ENCODE data around the gene CXCL1. TPM values are rescaled to one million over a fixed set of nuclear protein-coding genes. Genes with fewer than 3 reads are reported as not detected.

CXCL1 gene
- total RNA-seq, 2 donors from 2014 or later: 8.4 to 19.6 TPM

- intact Hi-C loops (cut with DNase I): no loop called here
- Histone ChIP-seq H3K36me3 (no peaks in the 10 kb centered on the region), H3K4me3 (no peak overlapping the region), H3K9me3 (no peaks in the 10 kb centered on the region), H3K27ac (no peak overlapping the region), H3K4me1 (no peaks in the 10 kb centered on the region), H3K9ac (ENCODE audit: low read depth in 2 of 2, low read length in 2 of 2) (no peak overlapping the region), H3K27me3 (no peaks in the 10 kb centered on the region)
- TF ChIP-seq CTCF (IDR thresholded peaks at IDR 0.05): no peak
- no peak for DNase-seq
Observed at GRCh38 chr4:73839715-73840114, 29.5 kb upstream of the CXCL1 start.

GRCh38 chr4:73841243-73841925 is 27.8 kb upstream of the CXCL1 start:
- no peak for DNase-seq
- H3K9me3 ChIP-seq: no peaks in the 10 kb centered on the region
- no peaks in the 10 kb centered on the region for H3K27me3 ChIP-seq
- no peaks in the 10 kb centered on the region for H3K4me1 ChIP-seq
- H3K9ac ChIP-seq (ENCODE audit: low read depth in 2 of 2, low read length in 2 of 2): no peak overlapping the region
- no peak overlapping the region for H3K4me3 ChIP-seq
- intact Hi-C loops (cut with DNase I): no loop called here
- H3K36me3 ChIP-seq: no peaks in the 10 kb centered on the region
- H3K27ac ChIP-seq: no peak overlapping the region
- TF ChIP-seq CTCF (IDR thresholded peaks at IDR 0.05): no peak

- Histone ChIP-seq H3K27ac (no peak overlapping the region), H3K36me3 (no peaks in the 10 kb centered on the region), H3K9ac (ENCODE audit: low read depth in 2 of 2, low read length in 2 of 2) (no peak overlapping the region), H3K4me1 (no peaks in the 10 kb centered on the region), H3K27me3 (no peaks in the 10 kb centered on the region), H3K9me3 (no peaks in the 10 kb centered on the region), H3K4me3 (no peak overlapping the region)
- DNase-seq: no peak
- intact Hi-C loops (cut with DNase I): no loop called here
- TF ChIP-seq CTCF (IDR thresholded peaks at IDR 0.05): no peak
Observed at GRCh38 chr4:73842696-73843095, 26.5 kb upstream of the CXCL1 start.

- H3K9me3 ChIP-seq: no peaks in the 10 kb centered on the region
- H3K9ac ChIP-seq (ENCODE audit: low read depth in 2 of 2, low read length in 2 of 2): no peak overlapping the region
- H3K27ac ChIP-seq: no peak overlapping the region
- intact Hi-C loops (cut with DNase I): no loop called here
- no peaks in the 10 kb centered on the region for H3K4me1 ChIP-seq
- TF ChIP-seq CTCF (IDR thresholded peaks at IDR 0.05): no peak
- H3K4me3 ChIP-seq: no peak overlapping the region
- no peaks in the 10 kb centered on the region for H3K36me3 ChIP-seq
- H3K27me3 ChIP-seq: no peaks in the 10 kb centered on the region
- no peak for DNase-seq
Observed at GRCh38 chr4:73843369-73843768, 25.8 kb upstream of the CXCL1 start.

- intact Hi-C loops (cut with DNase I): no loop called here
- Histone ChIP-seq H3K4me1 (no peaks in the 10 kb centered on the region), H3K36me3 (no peaks in the 10 kb centered on the region), H3K9me3 (no peaks in the 10 kb centered on the region), H3K27ac (no peak overlapping the region), H3K9ac (ENCODE audit: low read depth in 2 of 2, low read length in 2 of 2) (no peak overlapping the region), H3K27me3 (no peaks in the 10 kb centered on the region), H3K4me3 (no peak overlapping the region)
- no peak for TF ChIP-seq CTCF (IDR thresholded peaks at IDR 0.05)
- no peak for DNase-seq
Observed at GRCh38 chr4:73844345-73844744, 24.8 kb upstream of the CXCL1 start.

Measured in colonic mucosa (tissue), 4 donors.